A549 (cell line): Measurements from ENCODE around the gene NDUFB5. TPM values are rescaled to one million over a fixed set of nuclear protein-coding genes. Genes with fewer than 3 reads are reported as not detected.

Experiments used
- ATAC-seq, 2 experiments: fragments of 200-7000 bp in 1 of 2; fragments of >200 bp in 1 of 2; cut with Nextera tagmentation in 1 of 2; cut with Tn5 transposase in 1 of 2; 3 replicates each; pipeline versions ENCODE4 v1.8.0 to v1.9.1; 2018 to 2020; ENCODE audit warnings: mild to moderate bottlenecking in 1 of 2, moderate library complexity in 1 of 2
- CTCF ChIA-PET: fragments of 300-600 bp; sonication (Branson Sonifier 250); formaldehyde crosslinking; extraction: SDS; loops from one replicate; lab custom pipeline; 2021; ENCODE audit warnings: antibody characterized with exemption, inconsistent platforms; lab: Yijun Ruan, JAX
- POLR2A ChIA-PET: fragments of 350-600 bp; formaldehyde crosslinking; extraction: SDS; loops from one replicate; lab custom pipeline; 2021; ENCODE audit warnings: antibody characterized with exemption, inconsistent platforms; lab: Yijun Ruan, JAX
- DNase-seq, 2 experiments: peaks; one replicate each; pipeline versions ENCODE4 v3.0.0 to v3.0.0-alpha.2; 2011 to 2016; ENCODE audit warnings: low read depth in 1 of 2, low spot score in 1 of 2
- FAIRE-seq: peaks from 2 replicates; lab custom pipeline; 2011; peaks lifted over from hg19 to GRCh38; lab: Jason Lieb, UNC
- H3K27ac ChIP-seq, 2 experiments: fragments of >200 bp; sonication (Bioruptor Twin); formaldehyde crosslinking; 3 replicates each; pipeline ENCODE4 v1.5.1; 2016 to 2017
- H3K4me1 ChIP-seq: fragments of >200 bp; sonication (Bioruptor Twin); formaldehyde crosslinking; 3 replicates; pipeline ENCODE4 v1.6.1; 2016
- H3K4me2 ChIP-seq: fragments of >200 bp; sonication (Bioruptor Twin); formaldehyde crosslinking; 3 replicates; pipeline ENCODE4 v1.6.1; 2016
- H3K4me3 ChIP-seq: fragments of >200 bp; sonication (Bioruptor Twin); formaldehyde crosslinking; 3 replicates; pipeline ENCODE4 v1.5.1; 2016
- H3K9me3 ChIP-seq: fragments of >200 bp; sonication (Bioruptor Twin); formaldehyde crosslinking; 3 replicates; pipeline ENCODE4 v1.6.1; 2016
- BHLHE40 ChIP-seq: IDR thresholded peaks from 2 replicates; pipeline ENCODE4 v1.6.1; 2012; ENCODE audit warnings: low read depth, low read length, inconsistent platforms
- CHD2 ChIP-seq: fragments of 150-350 bp; IDR thresholded peaks from 2 replicates; pipeline ENCODE4 v1.6.1; 2014; ENCODE audit warnings: low read length; ENCODE audit not compliant: partially characterized antibody
- EHMT2 ChIP-seq: fragments of 200-600 bp; sonication (generic); IDR thresholded peaks from 2 replicates; pipeline ENCODE4 v1.6.1; 2016; ENCODE audit warnings: antibody characterized with exemption, low read depth, mild to moderate bottlenecking, moderate library complexity
- HDAC2 ChIP-seq: fragments of 200-600 bp; sonication (generic); IDR thresholded peaks from 2 replicates; pipeline ENCODE4 v1.6.1; 2016
- HOXB13 ChIP-seq: fragments of 250-450 bp; sonication (Bioruptor Pico); IDR thresholded peaks from 2 replicates; pipeline ENCODE4 v1.5.0; 2020; ENCODE audit warnings: low read depth, mild to moderate bottlenecking, moderate library complexity
- JUN ChIP-seq, 2 experiments: fragments of >200 bp; sonication (Bioruptor Twin); formaldehyde crosslinking; IDR thresholded peaks; 2 replicates in 1 of 2; 3 replicates in 1 of 2; pipeline ENCODE4 v1.6.1; 2016 to 2017
- KDM5A ChIP-seq: fragments of 200-600 bp; sonication (generic); IDR thresholded peaks from 2 replicates; pipeline ENCODE4 v1.6.1; 2016; ENCODE audit warnings: antibody characterized with exemption, mild to moderate bottlenecking
- MAFK ChIP-seq: fragments of 450-650 bp; IDR thresholded peaks from 2 replicates; pipeline ENCODE4 v1.6.1; 2014; ENCODE audit not compliant: partially characterized antibody
- MYC ChIP-seq: IDR thresholded peaks from 2 replicates; pipeline ENCODE4 v1.6.1; 2012; ENCODE audit warnings: mild to moderate bottlenecking, inconsistent platforms, low read length, improper control_type of control experiment, borderline replicate concordance
- PHF8 ChIP-seq: fragments of 200-600 bp; sonication (generic); IDR thresholded peaks from 2 replicates; pipeline ENCODE4 v1.6.1; 2016; ENCODE audit warnings: low read depth, mild to moderate bottlenecking, antibody characterized with exemption, moderate library complexity, borderline replicate concordance
- POLR2A ChIP-seq: IDR thresholded peaks from 2 replicates; pipeline ENCODE4 v1.6.1; 2012; ENCODE audit warnings: mild to moderate bottlenecking, low read length
- RAD21 ChIP-seq, 2 experiments: fragments of >200 bp in 1 of 2; sonication (Bioruptor Twin) in 1 of 2; formaldehyde crosslinking in 1 of 2; IDR thresholded peaks in 1 of 2; conservative IDR thresholded peaks in 1 of 2; 2 replicates in 1 of 2; 3 replicates in 1 of 2; pipeline ENCODE4 v1.6.1; 2012 to 2018; ENCODE audit warnings: inconsistent platforms in 1 of 2
- RARB ChIP-seq: fragments of 250-450 bp; sonication (Bioruptor Pico); IDR thresholded peaks from 2 replicates; pipeline ENCODE4 v1.8.0; 2021; ENCODE audit warnings: mild to moderate bottlenecking, moderate library complexity
- SMC3 ChIP-seq: fragments of >200 bp; sonication (Bioruptor Twin); formaldehyde crosslinking; IDR thresholded peaks from 3 replicates; pipeline ENCODE4 v1.6.1; 2018; ENCODE audit warnings: inconsistent platforms
- ZFP36 ChIP-seq: fragments of 450-650 bp; IDR thresholded peaks from 2 replicates; pipeline ENCODE4 v1.6.1; 2014; ENCODE audit warnings: borderline replicate concordance; ENCODE audit not compliant: partially characterized antibody
- WGBS: methylation state at CpG from one replicate; pipeline ENCODE4 v1.1.6; 2017; ENCODE audit errors: missing lambda C conversion rate; 5-methylcytosine and 5-hydroxymethylcytosine counted together
- polyA minus RNA-seq: library from RNA; depleted of rRNA, polyadenylated mRNA; stranded (reverse); fragments of >200 nt; gene quantifications from 2 replicates; pipeline ENCODE4 v1.2.3, GENCODE V29; 2011; rRNA and poly(A)+ RNA removed
- polyA plus RNA-seq, 4 experiments: library from polyadenylated mRNA; depleted of rRNA in 3 of 4; stranded (reverse); fragments of >200 nt; fragmentation: RNase III in 1 of 4; extraction: RNeasy Plus Mini Kit Qiagen cat#74134 plus additional on column Dnase treatment in 1 of 4; gene quantifications; 2 replicates in 3 of 4; 3 replicates in 1 of 4; pipeline ENCODE4 v1.2.3, GENCODE V29; 2011 to 2017
- TF ChIP-seq, protein P1 (sequence below): fragments of >200 bp; sonication (Bioruptor Twin); formaldehyde crosslinking; IDR thresholded peaks from 3 replicates; pipeline ENCODE4 v1.6.1; 2016
- TF ChIP-seq, protein P2 (sequence below): fragments of 150-350 bp; IDR thresholded peaks from 2 replicates; pipeline ENCODE4 v1.6.1; 2014; ENCODE audit warnings: low read depth, mild to moderate bottlenecking, low read length
- TF ChIP-seq, protein P3 (sequence below): fragments of >200 bp; sonication (Bioruptor Twin); formaldehyde crosslinking; IDR thresholded peaks from 3 replicates; pipeline ENCODE4 v1.5.1; 2016
- TF ChIP-seq, protein P4 (sequence below): IDR thresholded peaks from 2 replicates; pipeline ENCODE4 v1.6.1; 2012
- TF ChIP-seq, protein P5 (sequence below): IDR thresholded peaks from 2 replicates; pipeline ENCODE4 v1.6.1; 2012

Gene NDUFB5
- 37.7 and 66.1 TPM in 2 replicates for polyA plus RNA-seq (2011; rRNA removed)
- 11.3 and 12.7 TPM in 2 replicates for polyA plus RNA-seq (2012; cell fraction: cytosol; rRNA removed)
- polyA plus RNA-seq (2012; cell fraction: nucleus; rRNA removed): 4.8 and 13.0 TPM in 2 replicates
- 65.5 to 73.3 TPM (median 70.0 TPM) in 3 replicates for polyA plus RNA-seq (2017; fragmentation: RNase III; extraction: RNeasy Plus Mini Kit Qiagen cat#74134 plus additional on column Dnase treatment)
- polyA minus RNA-seq: 3.5 and 4.8 TPM in 2 replicates

DNA sequence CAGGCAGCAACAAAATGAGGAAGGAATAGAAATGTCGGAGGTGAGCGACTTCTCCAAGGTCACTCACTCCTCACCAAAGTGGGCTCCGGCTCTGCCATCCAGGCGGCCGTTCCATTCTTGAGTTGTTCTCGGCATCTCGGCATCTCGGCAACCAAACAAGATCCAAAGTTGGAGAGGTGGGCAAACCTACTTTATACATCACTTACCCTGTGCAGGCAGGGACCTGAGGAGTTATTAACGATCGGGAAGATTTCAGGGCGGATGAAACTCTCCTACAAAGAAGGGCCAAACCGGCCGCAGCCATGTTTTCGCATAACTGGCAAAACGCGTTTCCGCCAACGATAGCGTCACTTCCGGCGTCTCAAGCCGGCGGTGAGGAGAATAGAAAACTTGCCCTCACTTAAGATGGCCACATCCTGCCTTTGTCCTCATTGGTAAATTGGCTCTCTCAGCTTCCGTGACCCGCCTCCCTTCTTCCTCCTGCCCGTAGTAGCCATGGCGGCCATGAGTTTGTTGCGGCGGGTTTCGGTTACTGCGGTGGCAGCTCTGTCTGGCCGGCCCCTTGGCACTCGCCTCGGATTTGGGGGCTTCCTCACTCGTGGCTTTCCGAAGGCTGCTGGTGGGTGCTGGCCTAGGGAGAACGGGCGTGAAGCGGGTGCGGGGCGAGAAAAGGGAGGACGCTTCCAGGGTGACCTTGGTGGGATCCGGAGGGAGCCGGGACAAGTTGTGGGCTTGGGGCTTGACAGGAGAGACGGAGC is at the start of gene NDUFB5, which contains the start of gene MRPL47:
Gene NDUFB5, plus strand, starts transcription at position 474 of the 758 bp plus-strand sequence. Its CDS starts 22 bp downstream, at position 496.
Gene MRPL47, minus strand, starts transcription at position 318 of the 758 bp plus-strand sequence. Its CDS starts 14 bp downstream, at position 304.
- peak within 1 kb of the TSS; percentile 89 for H3K4me2 ChIP-seq
- TF ChIP-seq ZFP36: no peak
- peak; percentile 50 to 74; a peak in 4 of 5 replicates for TF ChIP-seq JUN (IDR thresholded peaks at IDR 0.05)
- TF ChIP-seq PHF8: peak; percentile 26
- TF ChIP-seq, protein P1, sequence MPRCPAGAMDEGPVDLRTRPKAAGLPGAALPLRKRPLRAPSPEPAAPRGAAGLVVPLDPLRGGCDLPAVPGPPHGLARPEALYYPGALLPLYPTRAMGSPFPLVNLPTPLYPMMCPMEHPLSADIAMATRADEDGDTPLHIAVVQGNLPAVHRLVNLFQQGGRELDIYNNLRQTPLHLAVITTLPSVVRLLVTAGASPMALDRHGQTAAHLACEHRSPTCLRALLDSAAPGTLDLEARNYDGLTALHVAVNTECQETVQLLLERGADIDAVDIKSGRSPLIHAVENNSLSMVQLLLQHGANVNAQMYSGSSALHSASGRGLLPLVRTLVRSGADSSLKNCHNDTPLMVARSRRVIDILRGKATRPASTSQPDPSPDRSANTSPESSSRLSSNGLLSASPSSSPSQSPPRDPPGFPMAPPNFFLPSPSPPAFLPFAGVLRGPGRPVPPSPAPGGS: 0 out of 3 replicates have a peak, but pooled peaks have one; percentile 44
- peak; percentile 97 for TF ChIP-seq KDM5A
- no peak for TF ChIP-seq MYC
- TF ChIP-seq EHMT2: no peak
- no peak for TF ChIP-seq BHLHE40
- peak; percentile 55; the same call in 1 of the 2 replicates for TF ChIP-seq HDAC2
- no peak for TF ChIP-seq RARB (CRISPR knock-in tag)
- peak; percentile 57 for TF ChIP-seq MAFK
- TF ChIP-seq, protein P2, sequence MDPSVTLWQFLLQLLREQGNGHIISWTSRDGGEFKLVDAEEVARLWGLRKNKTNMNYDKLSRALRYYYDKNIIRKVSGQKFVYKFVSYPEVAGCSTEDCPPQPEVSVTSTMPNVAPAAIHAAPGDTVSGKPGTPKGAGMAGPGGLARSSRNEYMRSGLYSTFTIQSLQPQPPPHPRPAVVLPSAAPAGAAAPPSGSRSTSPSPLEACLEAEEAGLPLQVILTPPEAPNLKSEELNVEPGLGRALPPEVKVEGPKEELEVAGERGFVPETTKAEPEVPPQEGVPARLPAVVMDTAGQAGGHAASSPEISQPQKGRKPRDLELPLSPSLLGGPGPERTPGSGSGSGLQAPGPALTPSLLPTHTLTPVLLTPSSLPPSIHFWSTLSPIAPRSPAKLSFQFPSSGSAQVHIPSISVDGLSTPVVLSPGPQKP: no peak
- TF ChIP-seq, protein P3, sequence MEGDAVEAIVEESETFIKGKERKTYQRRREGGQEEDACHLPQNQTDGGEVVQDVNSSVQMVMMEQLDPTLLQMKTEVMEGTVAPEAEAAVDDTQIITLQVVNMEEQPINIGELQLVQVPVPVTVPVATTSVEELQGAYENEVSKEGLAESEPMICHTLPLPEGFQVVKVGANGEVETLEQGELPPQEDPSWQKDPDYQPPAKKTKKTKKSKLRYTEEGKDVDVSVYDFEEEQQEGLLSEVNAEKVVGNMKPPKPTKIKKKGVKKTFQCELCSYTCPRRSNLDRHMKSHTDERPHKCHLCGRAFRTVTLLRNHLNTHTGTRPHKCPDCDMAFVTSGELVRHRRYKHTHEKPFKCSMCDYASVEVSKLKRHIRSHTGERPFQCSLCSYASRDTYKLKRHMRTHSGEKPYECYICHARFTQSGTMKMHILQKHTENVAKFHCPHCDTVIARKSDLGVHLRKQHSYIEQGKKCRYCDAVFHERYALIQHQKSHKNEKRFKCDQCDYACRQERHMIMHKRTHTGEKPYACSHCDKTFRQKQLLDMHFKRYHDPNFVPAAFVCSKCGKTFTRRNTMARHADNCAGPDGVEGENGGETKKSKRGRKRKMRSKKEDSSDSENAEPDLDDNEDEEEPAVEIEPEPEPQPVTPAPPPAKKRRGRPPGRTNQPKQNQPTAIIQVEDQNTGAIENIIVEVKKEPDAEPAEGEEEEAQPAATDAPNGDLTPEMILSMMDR: no peak
- TF ChIP-seq, protein P4, sequence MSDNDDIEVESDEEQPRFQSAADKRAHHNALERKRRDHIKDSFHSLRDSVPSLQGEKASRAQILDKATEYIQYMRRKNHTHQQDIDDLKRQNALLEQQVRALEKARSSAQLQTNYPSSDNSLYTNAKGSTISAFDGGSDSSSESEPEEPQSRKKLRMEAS: peak; percentile 52; the same call in 1 of the 2 replicates
- TF ChIP-seq, protein P5, sequence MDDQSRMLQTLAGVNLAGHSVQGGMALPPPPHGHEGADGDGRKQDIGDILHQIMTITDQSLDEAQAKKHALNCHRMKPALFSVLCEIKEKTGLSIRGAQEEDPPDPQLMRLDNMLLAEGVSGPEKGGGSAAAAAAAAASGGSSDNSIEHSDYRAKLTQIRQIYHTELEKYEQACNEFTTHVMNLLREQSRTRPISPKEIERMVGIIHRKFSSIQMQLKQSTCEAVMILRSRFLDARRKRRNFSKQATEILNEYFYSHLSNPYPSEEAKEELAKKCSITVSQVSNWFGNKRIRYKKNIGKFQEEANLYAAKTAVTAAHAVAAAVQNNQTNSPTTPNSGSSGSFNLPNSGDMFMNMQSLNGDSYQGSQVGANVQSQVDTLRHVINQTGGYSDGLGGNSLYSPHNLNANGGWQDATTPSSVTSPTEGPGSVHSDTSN: no peak
- peak; percentile 62 for TF ChIP-seq POLR2A
- TF ChIP-seq, all 56 proteins: peak for 8
- CTCF ChIA-PET: no interaction called here
- peak; percentile 83 to 94 for DNase-seq
- Histone ChIP-seq H3K4me3 (peak within 1 kb of the TSS; percentile 80), H3K4me1 (peaks cover 14% of the 10 kb centered on the region; the same call in 2 of the 3 replicates), H3K9me3 (no peaks in the 10 kb centered on the region), H3K27ac (peak within 1 kb of the TSS; percentile 86 to 92)
- 1% methylated on average over 34 of the region's 45 CpGs for WGBS
- POLR2A ChIA-PET: interaction anchor here (0.6 to 1.4 kb wide), 6 partner anchors 11 to 51 kb away, joined by 3 to 6 read pairs (median 4); partner anchors contain the start of genes ACTL6A and USP13
- ATAC-seq: peak; percentile 100
- no peak for FAIRE-seq

DNA sequence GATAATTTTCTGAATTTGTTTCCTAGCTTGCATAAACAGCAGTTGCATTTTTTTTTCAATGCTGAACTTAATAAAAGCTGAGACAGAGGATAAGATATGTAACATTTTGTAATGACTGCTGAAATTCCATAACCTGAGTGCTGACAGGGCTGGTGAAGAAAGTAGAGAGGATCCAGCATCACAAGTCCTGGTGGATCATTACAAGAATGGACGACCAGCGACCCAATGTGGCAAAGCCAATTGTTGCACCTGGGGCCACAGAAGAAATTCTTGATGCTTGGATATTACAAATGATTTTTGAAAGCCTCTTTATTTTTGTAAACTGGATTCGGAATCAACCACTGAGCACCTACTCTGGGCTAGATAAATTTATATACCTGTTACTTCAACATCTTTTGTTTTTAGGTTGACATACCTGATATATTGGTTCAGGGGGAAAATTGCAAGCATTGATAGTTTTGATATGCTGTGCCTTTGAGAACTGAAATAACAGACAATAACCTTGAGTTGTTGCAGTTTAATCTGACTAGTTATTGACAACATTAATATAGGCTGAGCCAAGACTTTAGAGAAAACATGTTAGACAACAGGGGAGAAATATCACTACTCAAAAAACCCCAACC is 45.7 kb upstream of the NDUFB5 start:
- no peak for ATAC-seq
- ChIA-PET CTCF (interaction anchor here (0.8 to 1.8 kb wide), 8 partner anchors 12 to 490 kb away, joined by 3 to 8 read pairs (median 4); no protein-coding TSS in a partner anchor), POLR2A (no interaction called here)
- H3K4me3 ChIP-seq: no peak overlapping the region
- H3K4me2 ChIP-seq: no peak overlapping the region
- peaks cover under 1% of the 10 kb centered on the region; the same call in 1 of the 3 replicates for H3K4me1 ChIP-seq
- no peak for TF ChIP-seq CHD2
- peak; percentile 61 for TF ChIP-seq SMC3
- TF ChIP-seq, protein P3: peak; percentile 73
- TF ChIP-seq RAD21 (conservative IDR thresholded peaks at IDR 0.05 in 1 of 2, IDR thresholded peaks at IDR 0.05 in 1 of 2): peak; percentile 80 to 82
- no peak for TF ChIP-seq HOXB13
- TF ChIP-seq, protein P4: no peak
- peak; percentile 36 to 68 for DNase-seq
- H3K9me3 ChIP-seq: no peaks in the 10 kb centered on the region
- WGBS: 0% methylated on average over 3 of the region's 3 CpGs
- FAIRE-seq: no peak
- no peak overlapping the region for H3K27ac ChIP-seq
